ENCODE measurements around the gene SLC8A1.

Gene SLC8A1

GRCh38 chr2:40127890-40128557 is 323.9 kb downstream of the SLC8A1 start:
- FAIRE-seq, result no peak

- no peak for FAIRE-seq
Observed at GRCh38 chr2:40127146-40127545, 324.7 kb downstream of the SLC8A1 start.

- FAIRE-seq, result no peak
Observed at GRCh38 chr2:40126006-40126405, 325.9 kb downstream of the SLC8A1 start.

GRCh38 chr2:40123746-40124145 is 328.1 kb downstream of the SLC8A1 start:
- FAIRE-seq, result no peak

- FAIRE-seq, result no peak
Observed at GRCh38 chr2:40123326-40123725, 328.6 kb downstream of the SLC8A1 start.

- FAIRE-seq, result no peak
Observed at GRCh38 chr2:40120957-40121356, 330.9 kb downstream of the SLC8A1 start.

- FAIRE-seq, result peak; percentile 78
Observed at GRCh38 chr2:40120026-40120425, 331.9 kb downstream of the SLC8A1 start.

GRCh38 chr2:40118622-40119021 is 333.3 kb downstream of the SLC8A1 start:
- no peak for FAIRE-seq

GRCh38 chr2:40115894-40116293 is 336.0 kb downstream of the SLC8A1 start:
- no peak for FAIRE-seq

- no peak for FAIRE-seq
Observed at GRCh38 chr2:40115348-40115747, 336.5 kb downstream of the SLC8A1 start.

GRCh38 chr2:40113997-40114396 is 337.9 kb downstream of the SLC8A1 start:
- FAIRE-seq, result no peak

GRCh38 chr2:40113272-40113968 is 338.5 kb downstream of the SLC8A1 start:
- peak; percentile 77 for FAIRE-seq

GRCh38 chr2:40109381-40109780 is 342.5 kb downstream of the SLC8A1 start:
- no peak for FAIRE-seq

GRCh38 chr2:40108851-40109250 is 343.0 kb downstream of the SLC8A1 start:
- no peak for FAIRE-seq

GRCh38 chr2:40106061-40106460 is 345.8 kb downstream of the SLC8A1 start:
- FAIRE-seq, result no peak

- FAIRE-seq, result peak; percentile 87
Observed at GRCh38 chr2:40105593-40105992, 346.3 kb downstream of the SLC8A1 start.

- no peak for FAIRE-seq
Observed at GRCh38 chr2:40103590-40103989, 348.3 kb downstream of the SLC8A1 start.

- no peak for FAIRE-seq
Observed at GRCh38 chr2:40103163-40103562, 348.7 kb downstream of the SLC8A1 start.

GRCh38 chr2:40102447-40102846 is 349.4 kb downstream of the SLC8A1 start:
- no peak for FAIRE-seq

- FAIRE-seq, result peak; percentile 91
Observed at GRCh38 chr2:40101131-40101575, 350.7 kb downstream of the SLC8A1 start.

- FAIRE-seq, result no peak
Observed at GRCh38 chr2:40100676-40101075, 351.2 kb downstream of the SLC8A1 start.

GRCh38 chr2:40098786-40099470 is 353.0 kb downstream of the SLC8A1 start:
- FAIRE-seq, result no peak

GRCh38 chr2:40097691-40098385 is 354.1 kb downstream of the SLC8A1 start:
- no peak for FAIRE-seq
